ENCODE data around the gene NUP188. TPM values are rescaled to one million over a fixed set of nuclear protein-coding genes. Genes with fewer than 3 reads are reported as not detected.
A peak's percentile ranks its signal among the peaks of the same experiment; 100 is the strongest.

The NUP188 gene
- total RNA-seq, 1 donor from 2014 or later, result 15.9 TPM

GRCh38 chr9:129023908-129024233 is 76.4 kb downstream of the NUP188 start:
- no peak for DNase-seq
- Histone ChIP-seq H3K4me3 (no peak overlapping the region), H3K27ac (replicated peaks) (no peak overlapping the region), H3K27me3 (ENCODE audit: low read depth) (no peaks in the 10 kb centered on the region), H3K36me3 (peaks cover 5% of the 10 kb centered on the region), H3K4me1 (peaks cover 26% of the 10 kb centered on the region), H3K9me3 (replicated peaks) (no peaks in the 10 kb centered on the region)
- TF ChIP-seq CTCF (IDR thresholded peaks at IDR 0.05; ENCODE audit: borderline replicate concordance), result no peak
- intact Hi-C loops (cut with micrococcal nuclease), result no loop called here

GRCh38 chr9:129026442-129027223 is 79.1 kb downstream of the NUP188 start:
- intact Hi-C loops (cut with micrococcal nuclease), result no loop called here
- Histone ChIP-seq H3K27me3 (ENCODE audit: low read depth) (no peaks in the 10 kb centered on the region), H3K36me3 (no peaks in the 10 kb centered on the region), H3K9me3 (replicated peaks) (no peaks in the 10 kb centered on the region), H3K4me3 (peak overlapping the region; percentile 91), H3K4me1 (peaks cover 32% of the 10 kb centered on the region), H3K27ac (replicated peaks) (peak overlapping the region; percentile 11)
- no peak for TF ChIP-seq CTCF (IDR thresholded peaks at IDR 0.05; ENCODE audit: borderline replicate concordance)
- DNase-seq, result no peak

- intact Hi-C loops (cut with micrococcal nuclease), result no loop called here
- no peaks in the 10 kb centered on the region for H3K27me3 ChIP-seq (ENCODE audit: low read depth)
- no peaks in the 10 kb centered on the region for H3K36me3 ChIP-seq
- TF ChIP-seq CTCF (IDR thresholded peaks at IDR 0.05; ENCODE audit: borderline replicate concordance), result no peak
- peak overlapping the region; percentile 78 for H3K27ac ChIP-seq (replicated peaks)
- peak overlapping the region; percentile 91 for H3K4me3 ChIP-seq
- H3K9me3 ChIP-seq (replicated peaks), result no peaks in the 10 kb centered on the region
- peaks cover 32% of the 10 kb centered on the region for H3K4me1 ChIP-seq
- no peak for DNase-seq
Measured at GRCh38 chr9:129027224-129027684, 79.8 kb downstream of the NUP188 start.

GRCh38 chr9:129027685-129028191 is 80.2 kb downstream of the NUP188 start:
- Histone ChIP-seq H3K27me3 (ENCODE audit: low read depth) (no peaks in the 10 kb centered on the region), H3K4me3 (peak overlapping the region; percentile 91), H3K4me1 (peaks cover 32% of the 10 kb centered on the region), H3K27ac (replicated peaks) (peak overlapping the region; percentile 78), H3K9me3 (replicated peaks) (no peaks in the 10 kb centered on the region), H3K36me3 (no peaks in the 10 kb centered on the region)
- no peak for TF ChIP-seq CTCF (IDR thresholded peaks at IDR 0.05; ENCODE audit: borderline replicate concordance)
- intact Hi-C loops (cut with micrococcal nuclease), result no loop called here
- DNase-seq, result peak; percentile 31

- peak; percentile 94 for DNase-seq
- no peaks in the 10 kb centered on the region for H3K27me3 ChIP-seq (ENCODE audit: low read depth)
- intact Hi-C loops (cut with micrococcal nuclease), result no loop called here
- H3K27ac ChIP-seq (replicated peaks), result peak within 1 kb of the TSS; percentile 78
- no peaks in the 10 kb centered on the region for H3K36me3 ChIP-seq
- H3K4me1 ChIP-seq, result peaks cover 32% of the 10 kb centered on the region
- H3K4me3 ChIP-seq, result peak within 1 kb of the TSS; percentile 91
- H3K9me3 ChIP-seq (replicated peaks), result no peaks in the 10 kb centered on the region
- TF ChIP-seq CTCF (IDR thresholded peaks at IDR 0.05; ENCODE audit: borderline replicate concordance), result peak; percentile 94
Measured at GRCh38 chr9:129028192-129028966, 80.9 kb downstream of the NUP188 start, which contains the start of gene SH3GLB2. Gene SH3GLB2, minus strand, starts transcription at chr9:129028331. Its CDS starts 177 bp downstream, at chr9:129028154.

Data from left ventricle myocardium inferior (tissue), 1 donor.